Neural cell (in vitro differentiated cells): Measurements from ENCODE around the gene ZNF445. TPM values are rescaled to one million over a fixed set of nuclear protein-coding genes. Genes with fewer than 3 reads are reported as not detected.
"Not testable (repeated sequence)": the region's sequence is repeated elsewhere in the genome, so short reads cannot be mapped to it uniquely, and the experiment has no call there.

Experiments
- H2AFZ ChIP-seq: fragments of 200-600, 300-800 bp; sonication (generic), shearing (Covaris generic); 2 replicates; pipeline ENCODE4 v1.6.0; 2014; ENCODE audit warnings: low read depth, mild to moderate bottlenecking, antibody characterized with exemption, low read length, moderate library complexity
- H3F3A ChIP-seq: fragments of 200-600 bp; shearing (Covaris generic); 2 replicates; pipeline ENCODE4 v1.6.1; 2016; ENCODE audit warnings: mild to moderate bottlenecking, moderate library complexity, mixed read lengths, antibody characterized with exemption, low read length; ENCODE audit not compliant: insufficient read depth, poor library complexity, severe bottlenecking
- H3K27ac ChIP-seq: fragments of 200-600, 300-800 bp; sonication (generic), shearing (Covaris generic); 2 replicates; pipeline ENCODE4 v1.5.1; 2014; ENCODE audit warnings: mild to moderate bottlenecking, low read length, moderate library complexity
- H3K27me3 ChIP-seq: fragments of 300-800, 200-600 bp; sonication (generic), shearing (Covaris generic); 2 replicates; pipeline ENCODE4 v1.6.0; 2014; ENCODE audit warnings: mild to moderate bottlenecking, low read depth, low read length, moderate library complexity; ENCODE audit not compliant: insufficient read depth
- H3K36me3 ChIP-seq: fragments of 300-800, 200-600 bp; sonication (generic), shearing (Covaris generic); 2 replicates; pipeline ENCODE4 v1.5.1; 2014; ENCODE audit warnings: mild to moderate bottlenecking, antibody characterized with exemption, low read length, moderate library complexity; ENCODE audit not compliant: insufficient read depth
- H3K4me2 ChIP-seq: fragments of 300-800, 200-600 bp; sonication (generic), shearing (Covaris generic); 2 replicates; pipeline ENCODE4 v1.6.0; 2014; ENCODE audit warnings: mild to moderate bottlenecking, low read length
- H3K4me3 ChIP-seq: fragments of 300-800, 200-600 bp; sonication (generic), shearing (Covaris generic); 2 replicates; pipeline ENCODE4 v1.5.1; 2014; ENCODE audit warnings: mild to moderate bottlenecking, low read length, moderate library complexity
- H3K79me2 ChIP-seq: fragments of 200-600 bp; shearing (Covaris generic); replicated peaks from 2 replicates; pipeline ENCODE4 v1.6.0; 2014; ENCODE audit warnings: mild to moderate bottlenecking, low read length, moderate library complexity; ENCODE audit not compliant: insufficient read depth
- H3K9ac ChIP-seq: fragments of 300-800, 200-600 bp; sonication (generic), shearing (Covaris generic); 2 replicates; pipeline ENCODE4 v1.6.1; 2016; ENCODE audit warnings: mild to moderate bottlenecking, low read length, mixed read lengths
- H3K9me2 ChIP-seq: fragments of 200-600 bp; shearing (Covaris generic); 2 replicates; pipeline ENCODE4 v1.6.1; 2016; ENCODE audit warnings: mild to moderate bottlenecking, low read length, mixed read lengths; ENCODE audit not compliant: insufficient read depth
- H3K9me3 ChIP-seq: fragments of 200-600, 300-800 bp; sonication (generic), shearing (Covaris generic); 2 replicates; pipeline ENCODE4 v1.6.1; 2016; ENCODE audit warnings: mild to moderate bottlenecking, mixed run types, low read length, moderate library complexity, mixed read lengths
- H4K20me1 ChIP-seq: fragments of 200-600 bp; shearing (Covaris generic); 2 replicates; pipeline ENCODE4 v1.6.1; 2016; ENCODE audit warnings: mild to moderate bottlenecking, mixed run types; ENCODE audit not compliant: insufficient read depth
- EP300 ChIP-seq: fragments of 450-650 bp; conservative IDR thresholded peaks from 2 replicates; pipeline ENCODE4 v1.6.1; 2014; ENCODE audit warnings: antibody characterized with exemption, mild to moderate bottlenecking, moderate library complexity; ENCODE audit not compliant: poor library complexity, severe bottlenecking
- EZH2 ChIP-seq: fragments of 200-600, 300-800 bp; shearing (Covaris generic), sonication (generic); IDR thresholded peaks from 2 replicates; pipeline ENCODE4 v1.6.1; 2014; ENCODE audit warnings: antibody characterized with exemption, low read length, borderline replicate concordance, mild to moderate bottlenecking; ENCODE audit not compliant: insufficient read depth, poor library complexity, severe bottlenecking
- MXI1 ChIP-seq: fragments of 450-650 bp; conservative IDR thresholded peaks from 2 replicates; pipeline ENCODE4 v1.6.1; 2014; ENCODE audit warnings: antibody characterized with exemption, mild to moderate bottlenecking; ENCODE audit not compliant: poor library complexity, severe bottlenecking
- POLR2AphosphoS5 ChIP-seq: IDR thresholded peaks from 2 replicates; pipeline ENCODE4 v1.6.1; 2012
- RAD21 ChIP-seq: fragments of 450-650 bp; conservative IDR thresholded peaks from 2 replicates; pipeline ENCODE4 v1.6.1; 2014; ENCODE audit warnings: antibody characterized with exemption, mild to moderate bottlenecking, moderate library complexity
- SMC3 ChIP-seq: fragments of 450-650 bp; conservative IDR thresholded peaks from 2 replicates; pipeline ENCODE4 v1.6.1; 2014; ENCODE audit warnings: antibody characterized with exemption, mild to moderate bottlenecking, moderate library complexity; ENCODE audit not compliant: poor library complexity
- TAF1 ChIP-seq: IDR thresholded peaks from 2 replicates; pipeline ENCODE4 v1.6.1; 2012; ENCODE audit warnings: low read depth
- polyA plus RNA-seq: library from polyadenylated mRNA; depleted of rRNA; stranded (reverse); fragments of >200 nt; gene quantifications from 2 replicates; pipeline ENCODE4 v1.2.3, GENCODE V29; 2014
- TF ChIP-seq, protein P1 (sequence below): fragments of 450-650 bp; IDR thresholded peaks from 2 replicates; pipeline ENCODE4 v1.5.1; 2014; ENCODE audit warnings: antibody characterized with exemption, mild to moderate bottlenecking, moderate library complexity; ENCODE audit not compliant: poor library complexity, severe bottlenecking
- TF ChIP-seq, protein P2 (sequence below): IDR thresholded peaks from 2 replicates; pipeline ENCODE4 v1.6.1; 2012; ENCODE audit warnings: borderline replicate concordance

Gene ZNF445
- polyA plus RNA-seq, 1 donor from 2014 or later, result 15.8 TPM

DNA sequence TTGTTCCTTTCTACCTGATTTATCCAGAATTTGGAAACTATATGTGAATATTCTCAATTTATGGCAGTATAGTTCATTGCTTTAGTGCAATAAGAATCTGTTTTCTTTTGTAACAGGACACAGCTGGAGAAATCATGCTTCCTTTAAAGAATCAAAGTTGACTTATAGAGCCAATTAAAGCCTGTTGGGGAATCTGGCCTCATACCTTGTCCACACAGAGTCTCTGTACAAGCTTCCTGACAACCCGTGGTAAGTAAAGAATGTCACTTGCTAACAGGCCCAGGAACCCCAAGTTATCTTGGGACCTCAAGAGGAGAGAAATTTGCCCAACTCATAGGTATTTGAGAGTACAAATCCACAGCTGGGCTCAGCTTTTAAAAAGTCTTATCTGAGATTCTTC lies 10.2 kb downstream of the ZNF445 start:
- no peaks in the 10 kb centered on the region for H3K9me3 ChIP-seq
- no peaks in the 10 kb centered on the region for H3K27me3 ChIP-seq
- peaks cover 12% of the 10 kb centered on the region for H3K36me3 ChIP-seq
- H3K9ac ChIP-seq, result no peak overlapping the region
- no peak overlapping the region for H3K4me3 ChIP-seq
- no peaks in the 10 kb centered on the region for H3F3A ChIP-seq
- no peaks in the 10 kb centered on the region for H4K20me1 ChIP-seq
- H3K9me2 ChIP-seq, result no peaks in the 10 kb centered on the region
- TF ChIP-seq TAF1 (no peak), SMC3 (no peak), MXI1 (no peak), POLR2AphosphoS5 (no peak), RAD21 (no peak), EZH2 (no peak), EP300 (no peak)
- TF ChIP-seq, protein P1, sequence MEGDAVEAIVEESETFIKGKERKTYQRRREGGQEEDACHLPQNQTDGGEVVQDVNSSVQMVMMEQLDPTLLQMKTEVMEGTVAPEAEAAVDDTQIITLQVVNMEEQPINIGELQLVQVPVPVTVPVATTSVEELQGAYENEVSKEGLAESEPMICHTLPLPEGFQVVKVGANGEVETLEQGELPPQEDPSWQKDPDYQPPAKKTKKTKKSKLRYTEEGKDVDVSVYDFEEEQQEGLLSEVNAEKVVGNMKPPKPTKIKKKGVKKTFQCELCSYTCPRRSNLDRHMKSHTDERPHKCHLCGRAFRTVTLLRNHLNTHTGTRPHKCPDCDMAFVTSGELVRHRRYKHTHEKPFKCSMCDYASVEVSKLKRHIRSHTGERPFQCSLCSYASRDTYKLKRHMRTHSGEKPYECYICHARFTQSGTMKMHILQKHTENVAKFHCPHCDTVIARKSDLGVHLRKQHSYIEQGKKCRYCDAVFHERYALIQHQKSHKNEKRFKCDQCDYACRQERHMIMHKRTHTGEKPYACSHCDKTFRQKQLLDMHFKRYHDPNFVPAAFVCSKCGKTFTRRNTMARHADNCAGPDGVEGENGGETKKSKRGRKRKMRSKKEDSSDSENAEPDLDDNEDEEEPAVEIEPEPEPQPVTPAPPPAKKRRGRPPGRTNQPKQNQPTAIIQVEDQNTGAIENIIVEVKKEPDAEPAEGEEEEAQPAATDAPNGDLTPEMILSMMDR, result no peak
- TF ChIP-seq, protein P2, sequence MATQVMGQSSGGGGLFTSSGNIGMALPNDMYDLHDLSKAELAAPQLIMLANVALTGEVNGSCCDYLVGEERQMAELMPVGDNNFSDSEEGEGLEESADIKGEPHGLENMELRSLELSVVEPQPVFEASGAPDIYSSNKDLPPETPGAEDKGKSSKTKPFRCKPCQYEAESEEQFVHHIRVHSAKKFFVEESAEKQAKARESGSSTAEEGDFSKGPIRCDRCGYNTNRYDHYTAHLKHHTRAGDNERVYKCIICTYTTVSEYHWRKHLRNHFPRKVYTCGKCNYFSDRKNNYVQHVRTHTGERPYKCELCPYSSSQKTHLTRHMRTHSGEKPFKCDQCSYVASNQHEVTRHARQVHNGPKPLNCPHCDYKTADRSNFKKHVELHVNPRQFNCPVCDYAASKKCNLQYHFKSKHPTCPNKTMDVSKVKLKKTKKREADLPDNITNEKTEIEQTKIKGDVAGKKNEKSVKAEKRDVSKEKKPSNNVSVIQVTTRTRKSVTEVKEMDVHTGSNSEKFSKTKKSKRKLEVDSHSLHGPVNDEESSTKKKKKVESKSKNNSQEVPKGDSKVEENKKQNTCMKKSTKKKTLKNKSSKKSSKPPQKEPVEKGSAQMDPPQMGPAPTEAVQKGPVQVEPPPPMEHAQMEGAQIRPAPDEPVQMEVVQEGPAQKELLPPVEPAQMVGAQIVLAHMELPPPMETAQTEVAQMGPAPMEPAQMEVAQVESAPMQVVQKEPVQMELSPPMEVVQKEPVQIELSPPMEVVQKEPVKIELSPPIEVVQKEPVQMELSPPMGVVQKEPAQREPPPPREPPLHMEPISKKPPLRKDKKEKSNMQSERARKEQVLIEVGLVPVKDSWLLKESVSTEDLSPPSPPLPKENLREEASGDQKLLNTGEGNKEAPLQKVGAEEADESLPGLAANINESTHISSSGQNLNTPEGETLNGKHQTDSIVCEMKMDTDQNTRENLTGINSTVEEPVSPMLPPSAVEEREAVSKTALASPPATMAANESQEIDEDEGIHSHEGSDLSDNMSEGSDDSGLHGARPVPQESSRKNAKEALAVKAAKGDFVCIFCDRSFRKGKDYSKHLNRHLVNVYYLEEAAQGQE, result no peak
- peaks cover 21% of the 10 kb centered on the region for H3K79me2 ChIP-seq
- H3K4me2 ChIP-seq, result no peak overlapping the region
- H2AFZ ChIP-seq, result no peak overlapping the region
- H3K27ac ChIP-seq, result no peak overlapping the region

DNA sequence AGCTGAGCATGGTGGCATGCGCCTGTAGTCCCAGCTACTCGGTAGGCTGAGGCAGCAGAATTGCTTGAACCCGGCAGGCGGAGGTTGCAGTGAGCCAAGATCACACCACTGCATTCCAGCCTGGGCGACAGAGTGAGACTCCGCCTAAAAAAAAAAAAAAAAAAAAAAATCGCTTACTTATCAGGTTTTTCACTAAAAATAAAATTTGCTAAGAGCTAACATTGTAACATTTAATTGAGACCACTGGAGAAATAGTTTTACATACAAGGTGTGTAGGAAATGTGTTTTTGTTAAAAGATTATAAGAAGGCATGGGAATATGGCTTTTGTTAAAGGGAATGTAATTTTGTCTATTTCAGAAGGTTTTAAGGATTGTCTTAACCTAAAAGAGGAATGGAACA lies 12.6 kb downstream of the ZNF445 start:
- H3K27ac ChIP-seq, H3K9me3 ChIP-seq, H3K9ac ChIP-seq, H2AFZ ChIP-seq, H3K36me3 ChIP-seq, H4K20me1 ChIP-seq, H3F3A ChIP-seq, H3K79me2 ChIP-seq, H3K9me2 ChIP-seq, H3K4me2 ChIP-seq, H3K4me3 ChIP-seq, H3K27me3 ChIP-seq: not testable (repeated sequence)

DNA sequence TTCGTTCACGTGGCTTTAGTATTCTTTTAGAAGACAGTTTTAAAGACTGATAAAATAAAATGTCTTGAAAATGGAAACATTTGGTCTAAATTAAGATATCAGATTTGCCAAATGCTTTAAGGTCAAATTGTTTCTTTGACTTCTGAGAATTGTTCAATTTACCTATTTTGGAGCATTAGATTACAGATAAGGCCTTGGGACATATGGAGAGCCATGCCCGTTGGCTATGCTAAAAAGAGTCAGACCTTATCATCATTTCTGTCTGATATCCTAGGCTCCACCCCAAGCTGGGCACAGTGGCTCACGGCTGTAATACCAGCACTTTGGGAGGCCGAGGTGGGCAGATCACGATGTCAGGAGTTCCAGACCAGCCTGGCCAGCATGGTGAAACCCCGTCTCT lies 13.0 kb downstream of the ZNF445 start:
- H3K79me2 ChIP-seq, result peaks cover 2% of the 10 kb centered on the region

More for the DNA sequence above, 13.0 kb downstream of the ZNF445 start:
- peaks cover 5% of the 10 kb centered on the region for H3K9me3 ChIP-seq
- no peaks in the 10 kb centered on the region for H3F3A ChIP-seq
- no peak for TF ChIP-seq EZH2
- no peak for TF ChIP-seq TAF1
- no peak for TF ChIP-seq MXI1
- no peak for TF ChIP-seq SMC3
- TF ChIP-seq, protein P2, result no peak
- TF ChIP-seq POLR2AphosphoS5, result no peak
- no peak for TF ChIP-seq RAD21
- TF ChIP-seq EP300, result no peak
- TF ChIP-seq, protein P1, result no peak
- no peak overlapping the region for H3K4me2 ChIP-seq
- H3K9ac ChIP-seq, result no peak overlapping the region
- no peak overlapping the region for H3K27ac ChIP-seq
- H3K27me3 ChIP-seq, result no peaks in the 10 kb centered on the region
- H3K9me2 ChIP-seq, result no peaks in the 10 kb centered on the region
- peaks cover 6% of the 10 kb centered on the region for H3K36me3 ChIP-seq
- H3K4me3 ChIP-seq, result no peak overlapping the region
- no peak overlapping the region for H2AFZ ChIP-seq
- H4K20me1 ChIP-seq, result no peaks in the 10 kb centered on the region
